Activated CD8-positive, alpha-beta memory T cell treated with anti-CD3 and anti-CD28 coated beads, Interleukin-2, amount 10 ng/mL, durations not matched to agents 7 days and 5 days (primary cell): ENCODE data around the gene SARS1. TPM values are rescaled to one million over a fixed set of nuclear protein-coding genes. Genes with fewer than 3 reads are reported as not detected.

ENCODE experiments used
- total RNA-seq, 2 experiments: library from RNA; stranded (reverse); gene quantifications; one replicate each; pipeline ENCODE4 v1.2.3, GENCODE V29; 2021

Gene SARS1
- total RNA-seq, 2 experiments from 2014 or later, result 148 to 194 TPM

Other genes with a start within 250 kb of the SARS1 start
- gene WDR47, start 171.8 kb upstream of the SARS1 start, total RNA-seq, result 10 to 100 TPM; 10.7 to 12.0 TPM
- gene TAF13, start 137.9 kb upstream of the SARS1 start, total RNA-seq, result 10 to 100 TPM; 18.1 to 26.4 TPM
- 10 to 100 TPM; 21.8 to 27.0 TPM for gene TMEM167B, start 123.2 kb upstream of the SARS1 start, total RNA-seq
- 10 to 100 TPM in 1 of 2 experiments, 1 to 10 TPM in 1; 4.5 to 11.9 TPM for gene ELAPOR1, start 99.8 kb upstream of the SARS1 start, total RNA-seq
- gene CELSR2, start 35.6 kb downstream of the SARS1 start, total RNA-seq, result 1 to 10 TPM; 3.3 to 4.0 TPM
- gene PSRC1, start 69.2 kb downstream of the SARS1 start, total RNA-seq, result 10 to 100 TPM; 19.6 to 36.1 TPM
- gene MYBPHL, start 93.1 kb downstream of the SARS1 start, total RNA-seq, result not detected
- 1 to 10 TPM; 5.3 to 8.5 TPM for gene SORT1, start 184.0 kb downstream of the SARS1 start, total RNA-seq
- 100 to 1,000 TPM; 178 to 211 TPM for gene PSMA5, start 212.5 kb downstream of the SARS1 start, total RNA-seq